IMR-90 (cell line): ENCODE results near the gene TEDC2. TPM values are rescaled to one million over a fixed set of nuclear protein-coding genes. Genes with fewer than 3 reads are reported as not detected.

Experiments used
- ATAC-seq: fragments of 200-7000 bp; cut with Tn5 transposase; 2 replicates; pipeline ENCODE4 v1.9.1; 2020; ENCODE audit warnings: low read depth, mild to moderate bottlenecking, moderate library complexity
- BruUV-seq: library from RNA; stranded (reverse); fragments of 400-500 nt; replicated peaks from 2 replicates; lab custom pipeline; 2021; lab: Mats Ljungman, UMichigan
- CTCF ChIA-PET: fragments of 300-600 bp; formaldehyde crosslinking; extraction: SDS; loops from one replicate; lab custom pipeline; 2021; ENCODE audit warnings: antibody characterized with exemption; lab: Yijun Ruan, JAX
- POLR2A ChIA-PET: fragments of 300-600 bp; sonication (Branson Sonifier 250); formaldehyde crosslinking; loops from one replicate; lab custom pipeline; 2022; ENCODE audit warnings: antibody characterized with exemption; ENCODE audit not compliant: unreplicated experiment; lab: Charles Lee
- DNase-seq: peaks from one replicate; pipeline ENCODE4 v3.0.0; 2013
- H2AFZ ChIP-seq: replicated peaks from 2 replicates; pipeline ENCODE3; 2013; ENCODE audit warnings: low read length, mild to moderate bottlenecking; ENCODE audit not compliant: poor library complexity
- H2AK5ac ChIP-seq: 2 replicates; pipeline ENCODE4 v1.6.1; 2013; ENCODE audit warnings: low read depth, low read length, inconsistent platforms
- H2AK9ac ChIP-seq: replicated peaks from 2 replicates; pipeline ENCODE3; 2013; ENCODE audit warnings: mild to moderate bottlenecking, low read depth, low read length, moderate library complexity; ENCODE audit not compliant: poor library complexity
- H2BK120ac ChIP-seq: 2 replicates; pipeline ENCODE4 v1.6.1; 2013; ENCODE audit warnings: low read depth, low read length, inconsistent platforms
- H2BK15ac ChIP-seq: 3 replicates; pipeline ENCODE4 v1.6.1; 2013; ENCODE audit warnings: low read depth, low read length, inconsistent platforms
- H2BK20ac ChIP-seq: 2 replicates; pipeline ENCODE4 v1.6.1; 2013; ENCODE audit warnings: low read depth, mild to moderate bottlenecking, inconsistent platforms, low read length, moderate library complexity
- H2BK5ac ChIP-seq: 2 replicates; pipeline ENCODE4 v1.6.1; 2013; ENCODE audit warnings: mild to moderate bottlenecking, low read depth, low read length, inconsistent platforms; ENCODE audit not compliant: poor library complexity, severe bottlenecking
- H3K14ac ChIP-seq: replicated peaks from 2 replicates; pipeline ENCODE4 v1.6.1; 2013; ENCODE audit warnings: low read depth, low read length, inconsistent platforms
- H3K18ac ChIP-seq: 2 replicates; pipeline ENCODE4 v1.6.1; 2013; ENCODE audit warnings: low read depth, low read length, control low read depth
- H3K23ac ChIP-seq: 2 replicates; pipeline ENCODE4 v1.6.1; 2013; ENCODE audit warnings: low read depth, low read length, inconsistent platforms
- H3K27ac ChIP-seq: 2 replicates; pipeline ENCODE4 v1.5.1; 2013; ENCODE audit warnings: mild to moderate bottlenecking, control low read depth, low read length; ENCODE audit not compliant: insufficient read depth
- H3K27me3 ChIP-seq: 2 replicates; pipeline ENCODE4 v1.6.1; 2013; ENCODE audit warnings: low read length; ENCODE audit not compliant: control insufficient read depth, insufficient read depth
- H3K36me3 ChIP-seq: 2 replicates; pipeline ENCODE4 v1.6.1; 2013; ENCODE audit warnings: low read length, mixed read lengths; ENCODE audit not compliant: control insufficient read depth, insufficient read depth
- H3K4ac ChIP-seq: 2 replicates; pipeline ENCODE4 v1.6.1; 2013; ENCODE audit warnings: low read depth, low read length, inconsistent platforms
- H3K4me1 ChIP-seq: 2 replicates; pipeline ENCODE4 v1.6.1; 2013; ENCODE audit warnings: low read length, mixed read lengths; ENCODE audit not compliant: control insufficient read depth, insufficient read depth
- H3K4me2 ChIP-seq: 2 replicates; pipeline ENCODE4 v1.6.1; 2013; ENCODE audit warnings: low read depth, mild to moderate bottlenecking, control low read depth, low read length, moderate library complexity
- H3K4me3 ChIP-seq: 2 replicates; pipeline ENCODE4 v1.5.1; 2013; ENCODE audit warnings: low read depth, mild to moderate bottlenecking, control low read depth, low read length, moderate library complexity; ENCODE audit not compliant: insufficient read depth
- H3K56ac ChIP-seq: 2 replicates; pipeline ENCODE4 v1.6.1; 2013; ENCODE audit warnings: low read length, inconsistent platforms; ENCODE audit not compliant: insufficient read depth; ENCODE audit errors: extremely low read depth
- H3K79me1 ChIP-seq, 2 experiments: 2 replicates each; pipeline ENCODE4 v1.6.1; 2013; ENCODE audit warnings: low read length in 2 of 2, inconsistent platforms in 1 of 2, low read depth in 1 of 2
- H3K9ac ChIP-seq: 2 replicates; pipeline ENCODE4 v1.6.1; 2013; ENCODE audit warnings: low read depth, low read length, control low read depth
- H3K9me1 ChIP-seq: 2 replicates; pipeline ENCODE4 v1.6.1; 2013; ENCODE audit warnings: low read length, inconsistent platforms; ENCODE audit not compliant: insufficient read depth
- H3K9me3 ChIP-seq: 2 replicates; pipeline ENCODE4 v1.6.1; 2013; ENCODE audit warnings: low read length; ENCODE audit not compliant: control insufficient read depth, insufficient read depth
- H4K20me1 ChIP-seq: 2 replicates; pipeline ENCODE4 v1.6.1; 2013; ENCODE audit warnings: low read length, inconsistent platforms; ENCODE audit not compliant: insufficient read depth
- H4K5ac ChIP-seq: 2 replicates; pipeline ENCODE4 v1.6.1; 2013; ENCODE audit warnings: mild to moderate bottlenecking, low read depth, low read length, control low read depth
- H4K8ac ChIP-seq, 2 experiments: 2 replicates each; pipeline ENCODE4 v1.6.1; 2013; ENCODE audit warnings: low read depth in 2 of 2, low read length in 2 of 2, control low read depth in 1 of 2, inconsistent platforms in 1 of 2
- H4K91ac ChIP-seq: 2 replicates; pipeline ENCODE4 v1.6.1; 2013; ENCODE audit warnings: low read depth, low read length, inconsistent platforms; ENCODE audit not compliant: insufficient read depth
- FOS ChIP-seq: fragments of 150-350 bp; IDR thresholded peaks from 2 replicates; pipeline ENCODE4 v1.6.1; 2016; ENCODE audit warnings: low read depth, low read length
- WGBS, 2 experiments: methylation state at CpG; one replicate each; pipeline versions ENCODE4 v1.1.5 to v1.1.7; 2013; ENCODE audit warnings: missing lambda C conversion rate in 2 of 2; ENCODE audit not compliant: insufficient read length in 1 of 2; ENCODE audit errors: extremely low coverage in 2 of 2; 5-methylcytosine and 5-hydroxymethylcytosine counted together
- dilution Hi-C: fragments of 300-500 bp; cut with HindIII; formaldehyde crosslinking; loops from one replicate; pipeline ENCODE4 v1.14.3; 2018; ENCODE audit warnings: low sequenced_read_pairs; ENCODE audit not compliant: unreplicated experiment
- in situ Hi-C: fragments of 300-500 bp; cut with MboI; formaldehyde crosslinking; loops from 3 replicates; pipeline ENCODE4 v1.14.3; 2019; ENCODE audit warnings: low sequenced_read_pairs, inconsistent platforms, mixed read lengths
- intact Hi-C: fragments of 100-400 bp; cut with micrococcal nuclease; formaldehyde crosslinking; loops from 2 replicates; pipeline ENCODE4 v1.10.0; 2022
- polyA plus RNA-seq, 3 experiments: library from polyadenylated mRNA; depleted of rRNA; stranded (reverse); fragments of >200 nt; gene quantifications; 2 replicates each; pipeline ENCODE4 v1.2.3, GENCODE V29; 2012; ENCODE audit warnings: low replicate concordance in 1 of 3
- total RNA-seq: library from RNA; depleted of rRNA; stranded (reverse); fragments of >200 nt; gene quantifications from 2 replicates; pipeline ENCODE4 v1.2.3, GENCODE V29; 2012
- TF ChIP-seq, protein P1 (sequence below): conservative IDR thresholded peaks from 2 replicates; pipeline ENCODE4 v1.5.1; 2012; ENCODE audit warnings: mild to moderate bottlenecking, low read depth, low read length, improper control_type of control experiment

Gene TEDC2
- total and polyA plus RNA-seq, 2 of the 4 experiments (the other 2 are of a cell fraction), result 3.6 to 7.3 TPM

DNA sequence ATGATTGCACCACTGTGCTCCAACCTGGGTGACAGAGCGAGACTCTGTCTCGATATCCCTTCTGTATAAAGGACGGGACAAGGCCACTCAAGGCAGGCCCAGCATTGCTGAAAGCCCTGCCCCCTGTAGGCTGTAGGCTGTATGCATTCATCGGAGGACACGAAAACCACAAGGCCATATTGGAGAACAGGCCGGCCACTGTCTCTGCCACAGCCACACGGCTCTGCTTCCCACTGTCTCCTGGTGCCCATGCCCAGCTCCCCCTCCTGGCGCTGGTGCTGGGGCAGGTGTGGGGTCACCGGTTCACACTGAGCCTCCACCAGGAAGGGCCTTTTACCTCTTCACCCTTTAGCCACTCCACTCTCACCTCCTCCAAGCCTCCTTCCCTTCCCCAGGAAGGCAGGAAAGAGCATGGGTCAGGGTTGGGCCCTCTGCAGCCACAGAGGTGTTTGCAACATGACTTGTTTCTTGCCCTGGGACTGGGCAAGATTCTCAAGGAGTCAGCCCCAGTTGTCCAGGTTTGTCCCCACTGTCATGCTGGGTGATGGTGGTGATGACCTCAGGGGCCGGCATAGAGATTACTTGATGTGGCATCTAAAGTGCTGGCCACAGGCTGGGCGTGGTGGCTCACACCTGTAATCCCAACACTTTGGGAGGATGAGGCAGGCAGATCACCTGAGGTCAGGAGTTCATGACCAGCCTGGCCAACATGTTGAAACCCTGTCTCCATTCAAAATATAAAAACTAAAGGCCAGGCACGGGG is 5.9 kb downstream of the TEDC2 start:
- WGBS, 2 experiments, result 87% methylated on average over 3 of the region's 12 CpGs; no CpG with 5 or more reads in 1 of the 2 experiments
- in situ Hi-C loops, result no loop called here
- no peak for ATAC-seq

More for the DNA sequence above, 5.9 kb downstream of the TEDC2 start:
- Histone ChIP-seq H3K9me3 (no peaks in the 10 kb centered on the region), H3K27ac (no peak overlapping the region), H4K8ac (no peak overlapping the region), H3K9me1 (peaks cover 8% of the 10 kb centered on the region), H3K9ac (no peak overlapping the region), H3K4ac (no peak overlapping the region), H4K91ac (no peak overlapping the region), H3K56ac (no peak overlapping the region), H2BK20ac (no peak overlapping the region), H3K36me3 (no peaks in the 10 kb centered on the region), H3K27me3 (no peaks in the 10 kb centered on the region), H3K4me2 (no peak overlapping the region), H2BK15ac (no peak overlapping the region), H3K4me1 (peaks cover 13% of the 10 kb centered on the region), H4K20me1 (no peaks in the 10 kb centered on the region; the same call in 1 of the 2 replicates), H4K5ac (no peak overlapping the region), H3K79me1 (peaks cover 0 to 20% of the 10 kb centered on the region in 2 experiments; a peak in 1 of 4 replicates), H3K14ac (no peak overlapping the region), H2BK5ac (no peak overlapping the region), H2AK9ac (peak overlapping the region; percentile 9), H3K4me3 (no peak overlapping the region), H2AFZ (no peak overlapping the region), H2BK120ac (no peak overlapping the region), H3K23ac (no peak overlapping the region), H2AK5ac (no peak overlapping the region), H3K18ac (no peak overlapping the region)
- ChIA-PET CTCF (no interaction called here), POLR2A (no interaction called here)
- intact Hi-C loops, result no loop called here
- dilution Hi-C loops, result no loop called here
- BruUV-seq, result no TSS peak
- no peak for DNase-seq
- TF ChIP-seq, protein P1, sequence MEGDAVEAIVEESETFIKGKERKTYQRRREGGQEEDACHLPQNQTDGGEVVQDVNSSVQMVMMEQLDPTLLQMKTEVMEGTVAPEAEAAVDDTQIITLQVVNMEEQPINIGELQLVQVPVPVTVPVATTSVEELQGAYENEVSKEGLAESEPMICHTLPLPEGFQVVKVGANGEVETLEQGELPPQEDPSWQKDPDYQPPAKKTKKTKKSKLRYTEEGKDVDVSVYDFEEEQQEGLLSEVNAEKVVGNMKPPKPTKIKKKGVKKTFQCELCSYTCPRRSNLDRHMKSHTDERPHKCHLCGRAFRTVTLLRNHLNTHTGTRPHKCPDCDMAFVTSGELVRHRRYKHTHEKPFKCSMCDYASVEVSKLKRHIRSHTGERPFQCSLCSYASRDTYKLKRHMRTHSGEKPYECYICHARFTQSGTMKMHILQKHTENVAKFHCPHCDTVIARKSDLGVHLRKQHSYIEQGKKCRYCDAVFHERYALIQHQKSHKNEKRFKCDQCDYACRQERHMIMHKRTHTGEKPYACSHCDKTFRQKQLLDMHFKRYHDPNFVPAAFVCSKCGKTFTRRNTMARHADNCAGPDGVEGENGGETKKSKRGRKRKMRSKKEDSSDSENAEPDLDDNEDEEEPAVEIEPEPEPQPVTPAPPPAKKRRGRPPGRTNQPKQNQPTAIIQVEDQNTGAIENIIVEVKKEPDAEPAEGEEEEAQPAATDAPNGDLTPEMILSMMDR, result peak; percentile 23; the same call in 1 of the 2 replicates
- no peak for TF ChIP-seq FOS
